Hepatocyte (in vitro differentiated cells): ENCODE data around the gene GLRX3.

Source experiments
- EZH2 ChIP-seq: fragments of 200-600 bp; sonication (generic); IDR thresholded peaks from 2 replicates; pipeline ENCODE4 v1.6.1; 2016; ENCODE audit warnings: antibody characterized with exemption, mild to moderate bottlenecking, borderline replicate concordance
- EZH2phosphoT487 ChIP-seq: fragments of 200-600 bp; sonication (generic); IDR thresholded peaks from one replicate; pipeline ENCODE4 v1.6.1; 2018; ENCODE audit warnings: antibody characterized with exemption, mild to moderate bottlenecking, low read depth, moderate library complexity; ENCODE audit not compliant: unreplicated experiment, severe bottlenecking
- TF ChIP-seq, protein P1 (sequence below): fragments of 200-600 bp; sonication (generic); IDR thresholded peaks from 2 replicates; pipeline ENCODE4 v1.5.1; 2016; ENCODE audit warnings: antibody characterized with exemption, mild to moderate bottlenecking; ENCODE audit not compliant: poor library complexity

DNA sequence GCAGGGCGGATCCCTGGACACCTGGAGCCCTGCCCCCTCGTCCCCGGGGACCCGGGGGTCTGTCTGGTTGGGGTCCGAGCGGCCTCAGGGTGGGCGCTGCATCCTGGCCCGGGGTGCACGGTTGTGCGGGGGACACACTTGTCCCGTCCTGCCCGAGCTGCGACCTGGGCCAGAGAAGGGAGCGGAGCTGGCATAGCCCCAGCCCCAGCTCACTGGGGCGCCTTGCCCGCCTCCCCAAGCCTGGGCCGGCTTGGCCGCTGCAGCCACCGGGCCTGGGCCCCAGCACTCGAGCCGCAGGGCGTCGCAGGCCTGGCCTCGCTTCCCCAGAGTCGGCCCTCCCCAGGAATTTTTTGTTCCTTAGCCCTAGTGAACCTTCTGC lies 54.5 kb downstream of the GLRX3 start:
- TF ChIP-seq, protein P1, sequence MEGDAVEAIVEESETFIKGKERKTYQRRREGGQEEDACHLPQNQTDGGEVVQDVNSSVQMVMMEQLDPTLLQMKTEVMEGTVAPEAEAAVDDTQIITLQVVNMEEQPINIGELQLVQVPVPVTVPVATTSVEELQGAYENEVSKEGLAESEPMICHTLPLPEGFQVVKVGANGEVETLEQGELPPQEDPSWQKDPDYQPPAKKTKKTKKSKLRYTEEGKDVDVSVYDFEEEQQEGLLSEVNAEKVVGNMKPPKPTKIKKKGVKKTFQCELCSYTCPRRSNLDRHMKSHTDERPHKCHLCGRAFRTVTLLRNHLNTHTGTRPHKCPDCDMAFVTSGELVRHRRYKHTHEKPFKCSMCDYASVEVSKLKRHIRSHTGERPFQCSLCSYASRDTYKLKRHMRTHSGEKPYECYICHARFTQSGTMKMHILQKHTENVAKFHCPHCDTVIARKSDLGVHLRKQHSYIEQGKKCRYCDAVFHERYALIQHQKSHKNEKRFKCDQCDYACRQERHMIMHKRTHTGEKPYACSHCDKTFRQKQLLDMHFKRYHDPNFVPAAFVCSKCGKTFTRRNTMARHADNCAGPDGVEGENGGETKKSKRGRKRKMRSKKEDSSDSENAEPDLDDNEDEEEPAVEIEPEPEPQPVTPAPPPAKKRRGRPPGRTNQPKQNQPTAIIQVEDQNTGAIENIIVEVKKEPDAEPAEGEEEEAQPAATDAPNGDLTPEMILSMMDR, result no peak
- no peak for TF ChIP-seq EZH2
- TF ChIP-seq EZH2phosphoT487, result no peak
